Measurements from ENCODE around the gene COLEC12.

DNA sequence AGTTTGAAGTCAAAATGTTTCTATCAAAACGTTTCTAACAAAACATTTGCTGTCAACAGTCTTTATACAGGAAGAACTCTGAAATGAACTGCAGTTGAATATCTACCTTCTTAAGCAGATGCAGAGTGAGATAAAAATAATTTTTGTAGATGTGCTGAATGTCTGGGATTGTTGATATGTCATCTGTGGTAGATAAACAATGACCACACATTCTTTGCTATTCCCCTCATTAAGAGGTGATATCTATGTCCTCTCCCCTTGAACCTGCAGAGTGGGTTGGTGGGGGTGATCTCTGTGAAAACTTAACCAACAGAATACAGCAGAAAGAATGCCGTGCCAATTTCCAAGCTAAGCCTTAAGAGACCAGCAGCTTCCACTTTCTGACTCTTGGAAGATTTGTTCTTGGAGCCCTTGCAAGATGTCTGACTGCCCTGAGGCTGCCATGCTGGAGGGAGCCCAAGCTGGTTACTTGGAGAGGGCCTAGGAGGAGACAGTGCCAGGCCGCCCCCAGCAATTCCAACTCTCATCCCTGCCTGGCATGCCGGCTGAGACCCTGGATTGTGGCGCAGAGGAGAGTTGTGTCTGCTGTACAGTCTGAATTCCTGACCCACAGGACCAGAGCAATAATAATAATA lies 80.8 kb downstream of the COLEC12 start:
- TF ChIP-seq EZH2phosphoT487 (IDR thresholded peaks at IDR 0.05; ENCODE audit: borderline replicate concordance), result no peak
- TF ChIP-seq, protein P1, sequence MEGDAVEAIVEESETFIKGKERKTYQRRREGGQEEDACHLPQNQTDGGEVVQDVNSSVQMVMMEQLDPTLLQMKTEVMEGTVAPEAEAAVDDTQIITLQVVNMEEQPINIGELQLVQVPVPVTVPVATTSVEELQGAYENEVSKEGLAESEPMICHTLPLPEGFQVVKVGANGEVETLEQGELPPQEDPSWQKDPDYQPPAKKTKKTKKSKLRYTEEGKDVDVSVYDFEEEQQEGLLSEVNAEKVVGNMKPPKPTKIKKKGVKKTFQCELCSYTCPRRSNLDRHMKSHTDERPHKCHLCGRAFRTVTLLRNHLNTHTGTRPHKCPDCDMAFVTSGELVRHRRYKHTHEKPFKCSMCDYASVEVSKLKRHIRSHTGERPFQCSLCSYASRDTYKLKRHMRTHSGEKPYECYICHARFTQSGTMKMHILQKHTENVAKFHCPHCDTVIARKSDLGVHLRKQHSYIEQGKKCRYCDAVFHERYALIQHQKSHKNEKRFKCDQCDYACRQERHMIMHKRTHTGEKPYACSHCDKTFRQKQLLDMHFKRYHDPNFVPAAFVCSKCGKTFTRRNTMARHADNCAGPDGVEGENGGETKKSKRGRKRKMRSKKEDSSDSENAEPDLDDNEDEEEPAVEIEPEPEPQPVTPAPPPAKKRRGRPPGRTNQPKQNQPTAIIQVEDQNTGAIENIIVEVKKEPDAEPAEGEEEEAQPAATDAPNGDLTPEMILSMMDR (conservative IDR thresholded peaks at IDR 0.05; ENCODE audit: low read length), result no peak
